Measurements from ENCODE around the gene OR13D1. TPM values are rescaled to one million over a fixed set of nuclear protein-coding genes. Genes with fewer than 3 reads are reported as not detected.

Gene OR13D1, protein sequence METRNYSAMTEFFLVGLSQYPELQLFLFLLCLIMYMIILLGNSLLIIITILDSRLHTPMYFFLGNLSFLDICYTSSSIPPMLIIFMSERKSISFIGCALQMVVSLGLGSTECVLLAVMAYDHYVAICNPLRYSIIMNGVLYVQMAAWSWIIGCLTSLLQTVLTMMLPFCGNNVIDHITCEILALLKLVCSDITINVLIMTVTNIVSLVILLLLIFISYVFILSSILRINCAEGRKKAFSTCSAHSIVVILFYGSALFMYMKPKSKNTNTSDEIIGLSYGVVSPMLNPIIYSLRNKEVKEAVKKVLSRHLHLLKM
- total RNA-seq (ENCODE audit: low replicate concordance): not detected in 2 replicates

GRCh38 chr9:104694218-104694617 lies at the start of gene OR13D1:
Gene OR13D1 (plus strand): TSS chr9:104694518. CDS start chr9:104694518, 0 bp downstream.
- no peak within 1 kb of the TSS for H3K9ac ChIP-seq

GRCh38 chr9:104658496-104659195 lies 35.7 kb upstream of the OR13D1 start:
- Histone ChIP-seq H3K79me2 (ENCODE audit: low read depth) (no peaks in the 10 kb centered on the region), H3K36me3 (no peaks in the 10 kb centered on the region), H3K4me1 (peaks cover 15% of the 10 kb centered on the region), H3K9ac (no peak overlapping the region), H3F3A (ENCODE audit: low read depth) (no peaks in the 10 kb centered on the region), H4K20me1 (ENCODE audit: low read depth) (no peaks in the 10 kb centered on the region), H3K9me3 (ENCODE audit: low read depth) (no peaks in the 10 kb centered on the region), H2AFZ (replicated peaks) (no peak overlapping the region), H3K27me3 (no peaks in the 10 kb centered on the region), H3K4me3 (no peak overlapping the region), H3K4me2 (no peak overlapping the region), H3K27ac (no peak overlapping the region)
- H3K9me3 Mint-ChIP-seq: peaks cover 3% of the 10 kb centered on the region
- H3K27me3 Mint-ChIP-seq (ENCODE audit: insufficient read depth, low read depth): no peaks in the 10 kb centered on the region
- H3K27ac Mint-ChIP-seq: no peak overlapping the region
- TF ChIP-seq, protein P1, sequence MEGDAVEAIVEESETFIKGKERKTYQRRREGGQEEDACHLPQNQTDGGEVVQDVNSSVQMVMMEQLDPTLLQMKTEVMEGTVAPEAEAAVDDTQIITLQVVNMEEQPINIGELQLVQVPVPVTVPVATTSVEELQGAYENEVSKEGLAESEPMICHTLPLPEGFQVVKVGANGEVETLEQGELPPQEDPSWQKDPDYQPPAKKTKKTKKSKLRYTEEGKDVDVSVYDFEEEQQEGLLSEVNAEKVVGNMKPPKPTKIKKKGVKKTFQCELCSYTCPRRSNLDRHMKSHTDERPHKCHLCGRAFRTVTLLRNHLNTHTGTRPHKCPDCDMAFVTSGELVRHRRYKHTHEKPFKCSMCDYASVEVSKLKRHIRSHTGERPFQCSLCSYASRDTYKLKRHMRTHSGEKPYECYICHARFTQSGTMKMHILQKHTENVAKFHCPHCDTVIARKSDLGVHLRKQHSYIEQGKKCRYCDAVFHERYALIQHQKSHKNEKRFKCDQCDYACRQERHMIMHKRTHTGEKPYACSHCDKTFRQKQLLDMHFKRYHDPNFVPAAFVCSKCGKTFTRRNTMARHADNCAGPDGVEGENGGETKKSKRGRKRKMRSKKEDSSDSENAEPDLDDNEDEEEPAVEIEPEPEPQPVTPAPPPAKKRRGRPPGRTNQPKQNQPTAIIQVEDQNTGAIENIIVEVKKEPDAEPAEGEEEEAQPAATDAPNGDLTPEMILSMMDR (IDR thresholded peaks at IDR 0.05): no peak
- TF ChIP-seq EZH2 (IDR thresholded peaks at IDR 0.05): no peak
- TF ChIP-seq EZH2phosphoT487 (IDR thresholded peaks at IDR 0.05): no peak
- H3K36me3 Mint-ChIP-seq: no peaks in the 10 kb centered on the region
- peaks cover 4% of the 10 kb centered on the region for H3K4me1 Mint-ChIP-seq
- H3K4me3 Mint-ChIP-seq: no peak overlapping the region
- DNase-seq (ENCODE audit: low spot score): peak; percentile 3

More at GRCh38 chr9:104694218-104694617, at the start of gene OR13D1:
- Histone ChIP-seq H3F3A (ENCODE audit: low read depth) (no peaks in the 10 kb centered on the region), H2AFZ (replicated peaks) (no peak within 1 kb of the TSS), H3K79me2 (ENCODE audit: low read depth) (no peaks in the 10 kb centered on the region), H3K27me3 (no peaks in the 10 kb centered on the region), H3K4me2 (no peak within 1 kb of the TSS), H4K20me1 (ENCODE audit: low read depth) (no peaks in the 10 kb centered on the region), H3K36me3 (no peaks in the 10 kb centered on the region), H3K9me3 (ENCODE audit: low read depth) (no peaks in the 10 kb centered on the region), H3K4me1 (no peaks in the 10 kb centered on the region), H3K27ac (no peak within 1 kb of the TSS), H3K4me3 (no peak within 1 kb of the TSS)
- no peaks in the 10 kb centered on the region for H3K27me3 Mint-ChIP-seq (ENCODE audit: insufficient read depth, low read depth)
- no peaks in the 10 kb centered on the region for H3K9me3 Mint-ChIP-seq
- H3K27ac Mint-ChIP-seq: no peak within 1 kb of the TSS
- no peak for DNase-seq (ENCODE audit: low spot score)
- no peak for TF ChIP-seq EZH2phosphoT487 (IDR thresholded peaks at IDR 0.05)
- TF ChIP-seq, protein P1 (IDR thresholded peaks at IDR 0.05): no peak
- TF ChIP-seq EZH2 (IDR thresholded peaks at IDR 0.05): no peak
- H3K36me3 Mint-ChIP-seq: no peaks in the 10 kb centered on the region
- H3K4me3 Mint-ChIP-seq: no peak within 1 kb of the TSS
- H3K4me1 Mint-ChIP-seq: no peaks in the 10 kb centered on the region

DNA sequence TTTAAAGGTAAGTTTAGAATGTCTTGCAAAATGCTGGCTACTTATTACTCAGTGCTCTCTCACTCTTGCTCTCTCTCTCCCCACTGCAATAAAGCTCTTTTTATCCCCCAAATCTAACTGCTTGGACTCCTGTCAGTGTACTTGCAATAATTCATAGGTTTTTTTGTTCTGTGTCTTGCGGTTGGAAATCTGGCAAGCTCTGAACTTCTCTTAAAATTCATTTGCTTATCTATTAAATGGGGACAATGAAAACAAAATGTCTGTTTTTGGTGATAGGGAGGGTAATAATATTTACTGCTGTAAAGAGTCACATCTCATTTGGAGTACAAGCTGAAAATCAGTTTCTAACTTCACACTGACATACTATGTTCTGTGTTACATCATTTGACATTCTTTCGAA lies 18.7 kb upstream of the OR13D1 start:
- no peaks in the 10 kb centered on the region for H3F3A ChIP-seq (ENCODE audit: low read depth)
- H4K20me1 ChIP-seq (ENCODE audit: low read depth): no peaks in the 10 kb centered on the region
- H3K9me3 ChIP-seq (ENCODE audit: low read depth): peaks cover 3% of the 10 kb centered on the region
- H3K9ac ChIP-seq: no peak overlapping the region
- no peaks in the 10 kb centered on the region for H3K4me1 ChIP-seq
- no peak overlapping the region for H2AFZ ChIP-seq (replicated peaks)
- no peak overlapping the region for H3K4me3 ChIP-seq
- H3K27ac ChIP-seq: no peak overlapping the region
- no peak overlapping the region for H3K27ac Mint-ChIP-seq
- no peaks in the 10 kb centered on the region for H3K79me2 ChIP-seq (ENCODE audit: low read depth)
- TF ChIP-seq EZH2phosphoT487 (IDR thresholded peaks at IDR 0.05): no peak
- TF ChIP-seq, protein P1 (IDR thresholded peaks at IDR 0.05): no peak
- no peak for TF ChIP-seq EZH2 (IDR thresholded peaks at IDR 0.05)
- H3K4me3 Mint-ChIP-seq: no peak overlapping the region
- no peaks in the 10 kb centered on the region for H3K4me1 Mint-ChIP-seq
- no peak overlapping the region for H3K4me2 ChIP-seq
- H3K27me3 Mint-ChIP-seq (ENCODE audit: insufficient read depth, low read depth): no peaks in the 10 kb centered on the region
- no peaks in the 10 kb centered on the region for H3K27me3 ChIP-seq
- H3K36me3 ChIP-seq: no peaks in the 10 kb centered on the region
- no peaks in the 10 kb centered on the region for H3K36me3 Mint-ChIP-seq
- DNase-seq (ENCODE audit: low spot score): no peak
- H3K9me3 Mint-ChIP-seq: peaks cover 3% of the 10 kb centered on the region

Data from neural progenitor cell (in vitro differentiated cells).